Fibroblast of lung (primary cell): ENCODE data around the gene SCAMP5. TPM values are rescaled to one million over a fixed set of nuclear protein-coding genes. Genes with fewer than 3 reads are reported as not detected.
A peak's percentile ranks its signal among the peaks of the same experiment; 100 is the strongest.

Experiments
- DNase-seq, 2 donors: peaks; one replicate each; pipeline versions ENCODE4 v3.0.0 to v3.0.0-alpha.2; 2010; ENCODE audit warnings: low read depth in 2 of 2
- H2AFZ ChIP-seq: 2 replicates; pipeline ENCODE4 v1.5.1; 2012; ENCODE audit warnings: low read length, control low read depth, inconsistent platforms
- H3K27ac ChIP-seq: 2 replicates; pipeline ENCODE4 v1.5.1; 2011; ENCODE audit warnings: low read length, control low read depth; ENCODE audit not compliant: insufficient read depth
- H3K27me3 ChIP-seq: 2 replicates; pipeline ENCODE4 v1.5.1; 2011; ENCODE audit warnings: mild to moderate bottlenecking, low read length; ENCODE audit not compliant: control insufficient read depth, insufficient read depth
- H3K36me3 ChIP-seq: 2 replicates; pipeline ENCODE4 v1.5.1; 2011; ENCODE audit warnings: low read length; ENCODE audit not compliant: control insufficient read depth, insufficient read depth
- H3K4me1 ChIP-seq: 2 replicates; pipeline ENCODE4 v1.5.1; 2011; ENCODE audit warnings: low read length; ENCODE audit not compliant: control insufficient read depth, insufficient read depth; ENCODE audit errors: extremely low read depth
- H3K4me2 ChIP-seq: 2 replicates; pipeline ENCODE4 v1.5.1; 2011; ENCODE audit warnings: low read length, control low read depth; ENCODE audit not compliant: insufficient read depth; ENCODE audit errors: extremely low read depth
- H3K4me3 ChIP-seq, 4 experiments: fragments of 200-600 bp in 1 of 4; sonication (generic) in 1 of 4; replicated peaks in 1 of 4; 2 replicates each; pipeline ENCODE4 v1.5.1; 2011 to 2016; ENCODE audit warnings: low read length in 4 of 4, low read depth in 3 of 4, mild to moderate bottlenecking in 3 of 4, control low read depth in 2 of 4, inconsistent platforms in 1 of 4, mixed read lengths in 1 of 4; ENCODE audit not compliant: insufficient read depth in 1 of 4; ENCODE audit errors: control extremely low read depth in 1 of 4
- H3K79me2 ChIP-seq: 2 replicates; pipeline ENCODE4 v1.5.1; 2012; ENCODE audit warnings: mild to moderate bottlenecking, low read length, inconsistent platforms; ENCODE audit not compliant: control insufficient read depth, insufficient read depth
- H3K9ac ChIP-seq: 2 replicates; pipeline ENCODE4 v1.5.1; 2011; ENCODE audit warnings: mild to moderate bottlenecking, low read length, control low read depth; ENCODE audit not compliant: insufficient read depth
- H3K9me3 ChIP-seq: 2 replicates; pipeline ENCODE4 v1.5.1; 2012; ENCODE audit warnings: low read depth, low read length; ENCODE audit not compliant: control insufficient read depth, insufficient read depth
- H4K20me1 ChIP-seq: 2 replicates; pipeline ENCODE4 v1.5.1; 2011; ENCODE audit warnings: low read length; ENCODE audit not compliant: control insufficient read depth, insufficient read depth; ENCODE audit errors: extremely low read depth
- CTCF ChIP-seq, 2 donors: IDR thresholded peaks in 1 of 2; conservative IDR thresholded peaks in 1 of 2; 1 replicate in 1 of 2; 2 replicates in 1 of 2; pipeline ENCODE4 v1.5.1; 2011 to 2012; ENCODE audit warnings: low read length in 2 of 2, control low read depth in 1 of 2, inconsistent platforms in 1 of 2, low read depth in 1 of 2, mild to moderate bottlenecking in 1 of 2
- EZH2 ChIP-seq: IDR thresholded peaks from 2 replicates; pipeline ENCODE4 v1.5.1; 2012; ENCODE audit warnings: low read length, control low read depth, mild to moderate bottlenecking; ENCODE audit errors: missing control alignments
- polyA plus RNA-seq, 2 donors: library from polyadenylated mRNA; depleted of rRNA in 1 of 2; stranded (reverse) in 1 of 2; unstranded in 1 of 2; fragments of >200 nt; gene quantifications; 2 replicates each; pipeline ENCODE4 v1.2.1, GENCODE V29; 2011 to 2012; ENCODE audit warnings: missing spikeins in 1 of 2
- total RNA-seq: library from RNA; depleted of rRNA; stranded (reverse); fragments of >200 nt; gene quantifications from 2 replicates; pipeline ENCODE4 v1.2.1, GENCODE V29; 2014

The SCAMP5 gene
- total and polyA plus RNA-seq, 2 donors (not counting 1 experiment from before 2014, with no cell fraction given), result 0.50 to 0.93 TPM

- H3K4me3 ChIP-seq, result no peak overlapping the region
- no peak overlapping the region for H3K4me2 ChIP-seq
- H3K4me1 ChIP-seq, result peaks cover 8% of the 10 kb centered on the region
- no peaks in the 10 kb centered on the region for H3K27me3 ChIP-seq
- H3K9me3 ChIP-seq, result no peaks in the 10 kb centered on the region
- no peaks in the 10 kb centered on the region for H4K20me1 ChIP-seq
- no peak for DNase-seq
- peaks cover 3% of the 10 kb centered on the region for H3K36me3 ChIP-seq
- no peak overlapping the region for H3K9ac ChIP-seq
- H3K27ac ChIP-seq, result no peak overlapping the region
- no peak overlapping the region for H2AFZ ChIP-seq
- TF ChIP-seq EZH2, result no peak
- TF ChIP-seq CTCF (conservative IDR thresholded peaks at IDR 0.05 in 1 of 2, IDR thresholded peaks at IDR 0.05 in 1 of 2; ENCODE audit: low read depth in 1 of 2, low read length in 2 of 2), result no peak
- no peaks in the 10 kb centered on the region for H3K79me2 ChIP-seq
Observed at GRCh38 chr15:75034615-75035014, 39.3 kb downstream of the SCAMP5 start.

GRCh38 chr15:75036212-75036616, 40.9 kb downstream of the SCAMP5 start:
- Histone ChIP-seq H3K36me3 (no peaks in the 10 kb centered on the region), H3K4me1 (no peaks in the 10 kb centered on the region), H3K4me2 (no peak overlapping the region), H3K9me3 (no peaks in the 10 kb centered on the region), H3K9ac (no peak overlapping the region), H3K27ac (no peak overlapping the region), H3K79me2 (no peaks in the 10 kb centered on the region), H4K20me1 (no peaks in the 10 kb centered on the region), H2AFZ (no peak overlapping the region), H3K27me3 (no peaks in the 10 kb centered on the region), H3K4me3 (no peak overlapping the region)
- DNase-seq, result peak in 1 of 2 donors; percentile 34
- no peak for TF ChIP-seq EZH2
- no peak for TF ChIP-seq CTCF (conservative IDR thresholded peaks at IDR 0.05 in 1 of 2, IDR thresholded peaks at IDR 0.05 in 1 of 2; ENCODE audit: low read depth in 1 of 2, low read length in 2 of 2)

GRCh38 chr15:75037685-75038084, 42.3 kb downstream of the SCAMP5 start:
- Histone ChIP-seq H3K27me3 (no peaks in the 10 kb centered on the region), H4K20me1 (no peaks in the 10 kb centered on the region), H3K27ac (no peak overlapping the region), H2AFZ (no peak overlapping the region), H3K36me3 (no peaks in the 10 kb centered on the region), H3K9ac (no peak overlapping the region), H3K4me2 (no peak overlapping the region), H3K79me2 (no peaks in the 10 kb centered on the region), H3K4me3 (no peak overlapping the region), H3K9me3 (no peaks in the 10 kb centered on the region), H3K4me1 (peaks cover 2% of the 10 kb centered on the region)
- no peak for DNase-seq
- TF ChIP-seq CTCF (conservative IDR thresholded peaks at IDR 0.05 in 1 of 2, IDR thresholded peaks at IDR 0.05 in 1 of 2; ENCODE audit: low read depth in 1 of 2, low read length in 2 of 2), result no peak
- no peak for TF ChIP-seq EZH2
